ENCODE measurements around the gene LAMC1.

GRCh38 chr1:183090391-183091006 is 67.3 kb downstream of the LAMC1 start:
- no peak for TF ChIP-seq POLR2A (IDR thresholded peaks at IDR 0.05)
- TF ChIP-seq CTCF (IDR thresholded peaks at IDR 0.05), result no peak
- TF ChIP-seq EP300 (IDR thresholded peaks at IDR 0.05), result peak; percentile 19 to 81

All from tibial nerve (tissue), 4 donors.